GM12865 (cell line): ENCODE data around the gene TENM3.

Source experiments
- DNase-seq: peaks from one replicate; pipeline ENCODE4 v3.0.0; 2010; ENCODE audit warnings: low read depth
- H3K4me3 ChIP-seq: 2 replicates; pipeline ENCODE4 v1.5.1; 2011; ENCODE audit warnings: mild to moderate bottlenecking, low read depth, low read length, control low read depth
- TF ChIP-seq, protein P1 (sequence below): IDR thresholded peaks from 2 replicates; pipeline ENCODE4 v1.5.1; 2011; ENCODE audit warnings: low read length, control low read depth, low read depth, inconsistent platforms; ENCODE audit not compliant: insufficient read depth; ENCODE audit errors: missing control alignments

The TENM3 gene

DNA sequence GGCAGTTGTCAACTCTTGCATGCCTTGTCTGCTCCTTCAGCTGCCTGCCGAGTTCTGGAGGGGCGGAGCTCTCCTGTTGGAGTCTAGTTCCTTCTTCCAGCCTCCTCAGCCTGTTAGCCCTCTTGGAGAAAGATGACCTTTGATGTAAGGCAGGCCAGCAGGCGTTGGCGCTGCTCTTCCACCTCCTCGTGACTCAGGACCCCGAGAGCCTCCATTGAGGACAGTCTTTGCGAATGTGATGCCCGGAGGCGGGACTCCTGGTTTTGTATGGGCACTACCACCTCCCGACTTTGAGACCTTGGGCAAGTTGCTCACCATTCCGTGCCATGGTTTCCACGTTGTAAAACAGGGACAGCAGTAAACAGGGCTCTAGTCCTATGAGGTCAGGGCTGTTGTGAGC is 108.3 kb downstream of the TENM3 start:
- no peak overlapping the region for H3K4me3 ChIP-seq
- TF ChIP-seq, protein P1, sequence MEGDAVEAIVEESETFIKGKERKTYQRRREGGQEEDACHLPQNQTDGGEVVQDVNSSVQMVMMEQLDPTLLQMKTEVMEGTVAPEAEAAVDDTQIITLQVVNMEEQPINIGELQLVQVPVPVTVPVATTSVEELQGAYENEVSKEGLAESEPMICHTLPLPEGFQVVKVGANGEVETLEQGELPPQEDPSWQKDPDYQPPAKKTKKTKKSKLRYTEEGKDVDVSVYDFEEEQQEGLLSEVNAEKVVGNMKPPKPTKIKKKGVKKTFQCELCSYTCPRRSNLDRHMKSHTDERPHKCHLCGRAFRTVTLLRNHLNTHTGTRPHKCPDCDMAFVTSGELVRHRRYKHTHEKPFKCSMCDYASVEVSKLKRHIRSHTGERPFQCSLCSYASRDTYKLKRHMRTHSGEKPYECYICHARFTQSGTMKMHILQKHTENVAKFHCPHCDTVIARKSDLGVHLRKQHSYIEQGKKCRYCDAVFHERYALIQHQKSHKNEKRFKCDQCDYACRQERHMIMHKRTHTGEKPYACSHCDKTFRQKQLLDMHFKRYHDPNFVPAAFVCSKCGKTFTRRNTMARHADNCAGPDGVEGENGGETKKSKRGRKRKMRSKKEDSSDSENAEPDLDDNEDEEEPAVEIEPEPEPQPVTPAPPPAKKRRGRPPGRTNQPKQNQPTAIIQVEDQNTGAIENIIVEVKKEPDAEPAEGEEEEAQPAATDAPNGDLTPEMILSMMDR, result no peak
- no peak for DNase-seq

DNA sequence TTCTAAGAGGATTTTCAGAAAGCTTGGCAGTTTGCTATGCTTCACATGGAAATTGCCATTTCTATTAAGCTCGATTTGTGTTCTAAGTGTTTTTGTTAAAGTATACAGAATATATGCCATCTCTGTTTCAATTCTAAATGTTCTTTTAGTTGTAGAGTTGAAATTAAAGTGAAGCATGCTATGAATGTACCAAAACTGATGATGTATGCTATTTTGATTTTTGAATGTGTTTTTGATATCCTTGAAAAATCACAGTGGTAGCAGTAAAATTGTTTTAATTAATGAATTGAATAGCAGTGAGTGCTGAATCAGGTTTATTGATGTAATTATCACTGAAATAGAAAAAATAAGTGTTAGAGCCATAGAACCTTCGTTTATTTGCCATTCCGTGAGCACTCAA is 110.9 kb downstream of the TENM3 start:
- TF ChIP-seq, protein P1, result no peak
- no peak for DNase-seq
- no peak overlapping the region for H3K4me3 ChIP-seq

DNA sequence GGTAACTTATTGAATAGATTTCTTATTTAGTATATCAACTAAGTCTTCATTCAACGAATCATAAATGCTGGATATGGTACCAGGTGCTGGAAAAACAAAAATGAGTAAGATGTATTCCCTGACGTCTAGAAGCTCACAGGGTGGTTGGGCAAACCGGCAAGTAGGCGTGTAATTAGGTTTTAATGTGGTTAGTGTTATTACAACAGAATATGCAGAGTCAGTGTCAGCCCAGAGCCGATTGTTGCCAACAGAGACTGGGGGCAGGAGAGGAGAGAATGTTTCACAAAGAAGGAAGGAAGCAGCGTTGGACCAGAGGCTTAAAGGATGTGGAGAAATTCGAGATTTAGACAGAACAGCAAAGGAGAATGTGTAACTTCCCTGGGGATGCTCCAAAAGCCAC is 111.7 kb downstream of the TENM3 start:
- no peak overlapping the region for H3K4me3 ChIP-seq
- DNase-seq, result no peak
- TF ChIP-seq, protein P1, result no peak

DNA sequence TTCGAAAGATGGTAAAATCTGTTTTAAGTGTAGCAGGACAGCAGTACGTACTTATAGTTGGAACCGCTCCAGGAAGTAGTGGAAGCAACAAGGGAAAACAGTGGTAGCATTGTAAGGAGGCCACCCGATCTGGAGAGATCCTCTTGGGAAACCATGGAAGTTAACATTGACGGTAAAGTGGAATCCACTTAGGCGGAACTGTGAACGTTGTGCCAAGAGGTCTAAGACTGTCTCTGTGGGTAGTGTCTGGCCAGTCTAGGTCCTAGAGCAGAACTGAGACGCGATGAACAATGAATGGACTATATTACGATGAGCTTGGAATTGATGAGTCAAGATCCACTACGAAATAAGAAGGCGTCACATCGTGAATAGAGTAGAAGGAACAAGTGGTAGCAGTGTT is 124.0 kb downstream of the TENM3 start:
- DNase-seq, result no peak
- TF ChIP-seq, protein P1, result no peak
- H3K4me3 ChIP-seq, result no peak overlapping the region

DNA sequence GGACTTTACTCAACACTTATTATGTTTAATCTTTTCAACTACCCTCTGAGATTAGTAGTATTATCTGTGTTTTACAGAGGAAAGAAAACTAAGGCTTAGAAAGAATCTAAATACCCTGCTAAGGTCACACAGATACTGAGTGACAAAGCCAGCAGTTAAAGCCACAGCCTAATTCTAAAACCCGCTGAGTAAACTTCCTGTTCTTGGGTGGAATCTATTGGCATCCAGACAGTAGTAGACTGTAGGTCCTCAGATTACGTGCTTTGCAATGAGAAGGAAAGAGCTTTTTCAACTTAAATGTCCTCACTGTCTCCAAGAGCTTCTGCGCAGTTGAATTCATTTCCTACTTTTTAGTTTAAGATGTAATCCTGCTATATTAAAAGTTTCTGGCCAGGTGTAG is 126.0 kb downstream of the TENM3 start:
- TF ChIP-seq, protein P1, result no peak

DNA sequence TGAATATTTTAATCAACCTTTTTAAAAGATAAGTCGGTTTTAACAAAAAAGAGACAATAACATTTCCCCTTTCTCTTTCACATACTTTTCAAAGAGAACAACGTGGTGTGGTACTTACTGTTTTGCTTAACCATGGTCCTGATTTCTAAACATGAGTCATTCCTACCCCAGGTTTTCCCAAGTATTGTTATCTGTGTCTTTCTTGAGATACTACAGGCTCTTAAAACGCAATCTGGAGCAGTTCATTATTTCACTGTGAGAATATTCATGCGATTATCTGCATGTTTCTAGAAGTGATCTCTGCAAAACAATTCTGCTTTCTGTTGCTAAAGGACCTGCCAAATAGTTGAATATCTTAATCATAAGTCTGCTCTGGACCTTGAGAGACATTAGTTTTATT is 127.3 kb downstream of the TENM3 start:
- no peak overlapping the region for H3K4me3 ChIP-seq
- DNase-seq, result no peak
- TF ChIP-seq, protein P1, result no peak

More for the DNA sequence above, 126.0 kb downstream of the TENM3 start:
- H3K4me3 ChIP-seq, result no peak overlapping the region
- DNase-seq, result no peak

DNA sequence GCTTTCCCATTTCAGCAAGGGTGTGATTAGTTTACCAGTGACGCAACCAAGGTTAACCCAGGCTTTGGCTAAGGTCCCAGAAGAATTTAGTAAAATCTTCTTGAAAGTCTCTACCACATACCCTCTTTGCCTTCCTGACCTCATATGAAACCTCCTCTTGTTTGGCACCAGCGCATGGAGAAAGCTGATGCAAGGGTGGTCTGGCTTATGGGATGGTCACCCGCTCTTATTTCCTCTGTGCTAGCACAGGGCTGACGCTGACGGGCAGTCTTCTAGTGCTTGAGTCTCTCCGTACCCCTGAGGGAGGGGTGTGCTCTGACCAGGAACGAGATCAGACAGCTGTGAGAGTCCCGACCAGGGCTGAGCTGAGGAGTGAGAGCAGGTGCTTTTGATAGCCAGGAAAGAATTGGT is 137.6 kb downstream of the TENM3 start:
- TF ChIP-seq, protein P1, result no peak
- H3K4me3 ChIP-seq, result no peak overlapping the region
- DNase-seq, result peak; percentile 18
